ENCODE measurements around the gene DENND5B. TPM values are rescaled to one million over a fixed set of nuclear protein-coding genes. Genes with fewer than 3 reads are reported as not detected.
"Not testable (repeated sequence)": the region's sequence is repeated elsewhere in the genome, so short reads cannot be mapped to it uniquely, and the experiment has no call there.

DENND5B gene
- polyA plus RNA-seq, 4 donors = 4.1 to 36.9 (median 8.2) TPM

GRCh38 chr12:31408763-31409162 lies 182.2 kb downstream of the DENND5B start:
- Histone ChIP-seq H3K36me3 (ENCODE audit: control insufficient read depth in 3 of 3, insufficient read depth in 2 of 3, low read depth in 1 of 3, low read length in 3 of 3) (peaks cover 0 to 46% (median 7%) of the 10 kb centered on the region in 3 donors), H3K4me1 (ENCODE audit: control insufficient read depth in 3 of 3, insufficient read depth in 2 of 3, low read depth in 1 of 3, low read length in 2 of 3) (peaks cover 0 to 8% (median 0%) of the 10 kb centered on the region in 3 donors), H3K4me3 (ENCODE audit: low read depth in 1 of 3, low read length in 3 of 3) (no peak overlapping the region), H3K27me3 (ENCODE audit: control insufficient read depth in 3 of 3, insufficient read depth in 3 of 3, low read length in 3 of 3) (no peaks in the 10 kb centered on the region), H3K9me3 (ENCODE audit: control insufficient read depth in 2 of 2, insufficient read depth in 1 of 2, low read depth in 1 of 2, low read length in 1 of 2) (peaks cover 0 to 2% of the 10 kb centered on the region in 2 donors), H3K27ac (ENCODE audit: low read depth in 1 of 3, low read length in 2 of 3) (no peak overlapping the region)
- DNase-seq (no peak), FAIRE-seq (no peak)
- WGBS, 3 donors = 87 to 94% (median 93%) methylated on average over 4 of the region's 4 CpGs

GRCh38 chr12:31407562-31407961 lies 183.4 kb downstream of the DENND5B start:
- Histone ChIP-seq H3K27ac (ENCODE audit: low read depth in 1 of 3, low read length in 2 of 3) (no peak overlapping the region), H3K4me3 (ENCODE audit: low read depth in 1 of 3, low read length in 3 of 3) (no peak overlapping the region), H3K4me1 (ENCODE audit: control insufficient read depth in 3 of 3, insufficient read depth in 2 of 3, low read depth in 1 of 3, low read length in 2 of 3) (peaks cover 0 to 8% (median 0%) of the 10 kb centered on the region in 3 donors), H3K36me3 (ENCODE audit: control insufficient read depth in 3 of 3, insufficient read depth in 2 of 3, low read depth in 1 of 3, low read length in 3 of 3) (peaks cover 0 to 41% (median 1%) of the 10 kb centered on the region in 3 donors), H3K9me3 (ENCODE audit: control insufficient read depth in 2 of 2, insufficient read depth in 1 of 2, low read depth in 1 of 2, low read length in 1 of 2) (peaks cover 0 to 2% of the 10 kb centered on the region in 2 donors), H3K27me3 (ENCODE audit: control insufficient read depth in 3 of 3, insufficient read depth in 3 of 3, low read length in 3 of 3) (no peaks in the 10 kb centered on the region)
- FAIRE-seq (no peak), DNase-seq (no peak)
- WGBS, 3 donors = 82 to 92% (median 85%) methylated on average over 1 of the region's 1 CpG

DNA sequence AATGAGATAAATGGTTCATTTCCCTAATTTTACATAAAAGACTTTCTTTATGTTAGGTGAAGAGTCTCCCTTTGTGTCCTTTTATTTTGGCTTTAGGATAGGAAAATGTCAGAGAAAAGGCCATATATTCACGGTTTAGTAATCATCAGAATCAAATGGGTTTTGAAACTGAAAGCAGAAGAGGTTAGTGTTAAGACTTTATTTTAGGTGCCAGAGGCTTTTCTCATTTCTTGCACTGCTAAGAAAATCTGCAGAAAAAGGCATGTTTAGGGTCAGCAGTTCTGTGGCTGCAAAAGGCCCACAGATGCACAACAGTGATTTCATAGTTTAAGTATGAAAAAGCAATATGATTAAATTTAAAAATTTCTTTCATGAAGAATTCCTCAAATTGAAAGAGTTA lies 184.6 kb downstream of the DENND5B start:
- 14 to 43% (median 30%) methylated on average over 1 of the region's 1 CpG for WGBS, 3 donors
- no peak overlapping the region for H3K4me3 ChIP-seq (ENCODE audit: low read depth in 1 of 3, low read length in 3 of 3)
- no peaks in the 10 kb centered on the region for H3K27me3 ChIP-seq (ENCODE audit: control insufficient read depth in 3 of 3, insufficient read depth in 3 of 3, low read length in 3 of 3)
- DNase-seq = no peak
- no peak for FAIRE-seq
- peaks cover 0 to 2% of the 10 kb centered on the region in 2 donors for H3K9me3 ChIP-seq (ENCODE audit: control insufficient read depth in 2 of 2, insufficient read depth in 1 of 2, low read depth in 1 of 2, low read length in 1 of 2)
- peaks cover 0 to 37% (median 0%) of the 10 kb centered on the region in 3 donors for H3K36me3 ChIP-seq (ENCODE audit: control insufficient read depth in 3 of 3, insufficient read depth in 2 of 3, low read depth in 1 of 3, low read length in 3 of 3)
- H3K4me1 ChIP-seq (ENCODE audit: control insufficient read depth in 3 of 3, insufficient read depth in 2 of 3, low read depth in 1 of 3, low read length in 2 of 3) = peaks cover 0 to 5% (median 0%) of the 10 kb centered on the region in 3 donors
- H3K27ac ChIP-seq (ENCODE audit: low read depth in 1 of 3, low read length in 2 of 3) = no peak overlapping the region

- 86 to 91% (median 89%) methylated on average over 8 of the region's 8 CpGs for WGBS, 3 donors
- H3K36me3 ChIP-seq (ENCODE audit: control insufficient read depth in 3 of 3, insufficient read depth in 2 of 3, low read depth in 1 of 3, low read length in 3 of 3) = peaks cover 0 to 38% (median 0%) of the 10 kb centered on the region in 3 donors
- H3K27ac ChIP-seq (ENCODE audit: low read depth in 1 of 3, low read length in 2 of 3) = no peak overlapping the region
- FAIRE-seq = no peak
- no peaks in the 10 kb centered on the region for H3K4me1 ChIP-seq (ENCODE audit: control insufficient read depth in 3 of 3, insufficient read depth in 2 of 3, low read depth in 1 of 3, low read length in 2 of 3)
- H3K9me3 ChIP-seq (ENCODE audit: control insufficient read depth in 2 of 2, insufficient read depth in 1 of 2, low read depth in 1 of 2, low read length in 1 of 2) = no peaks in the 10 kb centered on the region
- no peak overlapping the region for H3K4me3 ChIP-seq (ENCODE audit: low read depth in 1 of 3, low read length in 3 of 3)
- H3K27me3 ChIP-seq (ENCODE audit: control insufficient read depth in 3 of 3, insufficient read depth in 3 of 3, low read length in 3 of 3) = no peaks in the 10 kb centered on the region
- DNase-seq = no peak
Measured at GRCh38 chr12:31405021-31405420, 185.9 kb downstream of the DENND5B start.

GRCh38 chr12:31403099-31403607 lies 187.8 kb downstream of the DENND5B start:
- FAIRE-seq; H3K27me3 ChIP-seq (ENCODE audit: control insufficient read depth in 3 of 3, insufficient read depth in 3 of 3, low read length in 3 of 3); H3K27ac ChIP-seq (ENCODE audit: low read depth in 1 of 3, low read length in 2 of 3); H3K4me1 ChIP-seq (ENCODE audit: control insufficient read depth in 3 of 3, insufficient read depth in 2 of 3, low read depth in 1 of 3, low read length in 2 of 3); H3K4me3 ChIP-seq (ENCODE audit: low read depth in 1 of 3, low read length in 3 of 3); H3K9me3 ChIP-seq (ENCODE audit: control insufficient read depth in 2 of 2, insufficient read depth in 1 of 2, low read depth in 1 of 2, low read length in 1 of 2): not testable (repeated sequence)
- WGBS, 3 donors = 8 to 13% (median 9%) methylated on average over 7 of the region's 7 CpGs
- H3K36me3 ChIP-seq (ENCODE audit: control insufficient read depth in 3 of 3, insufficient read depth in 2 of 3, low read depth in 1 of 3, low read length in 3 of 3) = peaks cover 0 to 41% (median 0%) of the 10 kb centered on the region in 3 donors
- peak; percentile 87 for DNase-seq

- Histone ChIP-seq H3K9me3 (ENCODE audit: control insufficient read depth in 2 of 2, insufficient read depth in 1 of 2, low read depth in 1 of 2, low read length in 1 of 2) (no peaks in the 10 kb centered on the region), H3K27me3 (ENCODE audit: control insufficient read depth in 3 of 3, insufficient read depth in 3 of 3, low read length in 3 of 3) (no peaks in the 10 kb centered on the region), H3K27ac (ENCODE audit: low read depth in 1 of 3, low read length in 2 of 3) (no peak overlapping the region), H3K36me3 (ENCODE audit: control insufficient read depth in 3 of 3, insufficient read depth in 2 of 3, low read depth in 1 of 3, low read length in 3 of 3) (peaks cover 3 to 54% (median 11%) of the 10 kb centered on the region in 3 donors), H3K4me3 (ENCODE audit: low read depth in 1 of 3, low read length in 3 of 3) (no peak overlapping the region), H3K4me1 (ENCODE audit: control insufficient read depth in 3 of 3, insufficient read depth in 2 of 3, low read depth in 1 of 3, low read length in 2 of 3) (no peaks in the 10 kb centered on the region)
- DNase-seq (no peak), FAIRE-seq (no peak)
- WGBS, 3 donors = 82 to 91% (median 89%) methylated on average over 5 of the region's 5 CpGs
Measured at GRCh38 chr12:31393004-31393550, 197.9 kb downstream of the DENND5B start.

DNA sequence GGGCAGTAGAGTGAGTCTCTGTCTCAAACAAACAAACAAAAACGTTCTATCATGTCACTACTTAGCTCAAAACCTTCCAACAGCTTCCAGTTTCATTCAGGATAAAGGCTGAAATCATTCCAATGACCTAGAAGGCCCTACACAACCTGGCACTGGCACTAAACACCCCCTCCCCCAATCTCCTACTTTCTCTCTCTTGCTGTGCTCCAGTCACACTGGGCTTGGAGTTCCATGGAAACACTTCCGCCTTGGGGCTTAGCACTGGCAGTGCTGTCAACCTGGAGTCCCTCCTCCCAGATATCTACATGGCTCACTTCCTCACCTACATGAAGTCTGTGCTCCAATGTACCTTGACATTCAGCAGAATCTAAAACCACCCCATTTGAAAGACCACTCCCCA lies 199.9 kb downstream of the DENND5B start:
- FAIRE-seq = no peak
- no peak overlapping the region for H3K27ac ChIP-seq (ENCODE audit: low read depth in 1 of 3, low read length in 2 of 3)

DNA sequence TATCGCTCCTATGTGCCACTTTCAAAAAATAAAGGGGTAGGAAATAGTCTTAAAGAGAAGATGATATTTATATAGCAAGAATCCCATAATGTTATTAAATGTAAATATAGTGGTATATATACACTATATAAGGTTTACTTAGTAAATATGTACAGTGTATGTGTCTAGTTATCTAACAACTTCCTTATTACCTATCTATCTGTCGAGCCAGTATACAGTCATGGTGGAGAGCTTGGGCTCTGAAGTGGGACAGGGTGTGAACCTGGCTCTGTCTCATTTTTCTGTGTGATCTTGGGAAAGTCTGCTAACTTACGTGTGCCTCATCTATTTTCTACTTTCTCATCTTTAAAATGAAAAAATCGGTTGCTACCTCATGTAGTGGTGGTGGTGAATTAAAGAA lies 202.2 kb downstream of the DENND5B start:
- H3K9me3 ChIP-seq (ENCODE audit: control insufficient read depth in 2 of 2, insufficient read depth in 1 of 2, low read depth in 1 of 2, low read length in 1 of 2) = no peaks in the 10 kb centered on the region
- DNase-seq (peak in 1 of 2 donors; percentile 17), FAIRE-seq (peak; percentile 30)
- H3K4me1 ChIP-seq (ENCODE audit: control insufficient read depth in 3 of 3, insufficient read depth in 2 of 3, low read depth in 1 of 3, low read length in 2 of 3) = no peaks in the 10 kb centered on the region
- 69 to 82% (median 77%) methylated on average over 4 of the region's 4 CpGs for WGBS, 3 donors
- no peaks in the 10 kb centered on the region for H3K27me3 ChIP-seq (ENCODE audit: control insufficient read depth in 3 of 3, insufficient read depth in 3 of 3, low read length in 3 of 3)
- peaks cover 3 to 42% (median 13%) of the 10 kb centered on the region in 3 donors for H3K36me3 ChIP-seq (ENCODE audit: control insufficient read depth in 3 of 3, insufficient read depth in 2 of 3, low read depth in 1 of 3, low read length in 3 of 3)
- H3K27ac ChIP-seq (ENCODE audit: low read depth in 1 of 3, low read length in 2 of 3) = no peak overlapping the region
- H3K4me3 ChIP-seq (ENCODE audit: low read depth in 1 of 3, low read length in 3 of 3) = no peak overlapping the region

More for the DNA sequence above, 199.9 kb downstream of the DENND5B start:
- Histone ChIP-seq H3K36me3 (ENCODE audit: control insufficient read depth in 3 of 3, insufficient read depth in 2 of 3, low read depth in 1 of 3, low read length in 3 of 3) (peaks cover 3 to 46% (median 14%) of the 10 kb centered on the region in 3 donors), H3K9me3 (ENCODE audit: control insufficient read depth in 2 of 2, insufficient read depth in 1 of 2, low read depth in 1 of 2, low read length in 1 of 2) (no peaks in the 10 kb centered on the region), H3K4me3 (ENCODE audit: low read depth in 1 of 3, low read length in 3 of 3) (no peak overlapping the region), H3K27me3 (ENCODE audit: control insufficient read depth in 3 of 3, insufficient read depth in 3 of 3, low read length in 3 of 3) (no peaks in the 10 kb centered on the region), H3K4me1 (ENCODE audit: control insufficient read depth in 3 of 3, insufficient read depth in 2 of 3, low read depth in 1 of 3, low read length in 2 of 3) (no peaks in the 10 kb centered on the region)
- 62 to 76% (median 75%) methylated on average over 2 of the region's 2 CpGs for WGBS, 3 donors
- DNase-seq = no peak

DNA sequence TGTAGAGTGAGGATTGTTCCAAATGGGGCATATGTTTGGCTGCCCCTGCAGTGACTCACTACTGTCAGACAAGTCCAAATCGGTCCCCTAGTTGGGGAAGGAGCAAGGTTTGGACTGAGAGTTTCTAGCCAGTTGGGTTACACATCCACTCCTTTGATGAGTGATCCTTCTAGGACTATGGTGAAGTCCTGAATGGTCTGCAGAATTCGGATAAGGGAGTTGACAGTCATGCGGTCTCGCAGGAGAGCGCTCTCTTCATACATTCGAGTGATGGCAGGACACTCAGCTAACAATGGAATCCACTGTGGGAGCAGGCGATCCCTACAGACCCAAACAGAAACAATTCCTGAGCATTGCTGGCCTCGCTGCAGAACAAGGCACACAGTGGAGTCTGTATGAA lies 203.5 kb downstream of the DENND5B start:
- WGBS, 3 donors = 86 to 93% (median 89%) methylated on average over 8 of the region's 8 CpGs
- Histone ChIP-seq H3K27me3 (ENCODE audit: control insufficient read depth in 3 of 3, insufficient read depth in 3 of 3, low read length in 3 of 3) (no peaks in the 10 kb centered on the region), H3K4me1 (ENCODE audit: control insufficient read depth in 3 of 3, insufficient read depth in 2 of 3, low read depth in 1 of 3, low read length in 2 of 3) (no peaks in the 10 kb centered on the region), H3K9me3 (ENCODE audit: control insufficient read depth in 2 of 2, insufficient read depth in 1 of 2, low read depth in 1 of 2, low read length in 1 of 2) (no peaks in the 10 kb centered on the region), H3K27ac (ENCODE audit: low read depth in 1 of 3, low read length in 2 of 3) (no peak overlapping the region), H3K36me3 (ENCODE audit: control insufficient read depth in 3 of 3, insufficient read depth in 2 of 3, low read depth in 1 of 3, low read length in 3 of 3) (peaks cover 3 to 34% (median 13%) of the 10 kb centered on the region in 3 donors), H3K4me3 (ENCODE audit: low read depth in 1 of 3, low read length in 3 of 3) (no peak overlapping the region)
- DNase-seq = no peak
- FAIRE-seq = no peak

Measured in small intestine (tissue), 7 donors.